ENCODE data around the gene SLC3A2.
"Not testable (repeated sequence)": the region's sequence is repeated elsewhere in the genome, so short reads cannot be mapped to it uniquely, and the experiment has no call there.

SLC3A2 gene

GRCh38 chr11:62930157-62930556 lies 49.5 kb downstream of the SLC3A2 start:
- DNase-seq (ENCODE audit: low read depth in 2 of 2), result no peak
- TF ChIP-seq CTCF (IDR thresholded peaks at IDR 0.05; ENCODE audit: low read depth, low read length), result no peak
- no peak overlapping the region for H3K4me3 ChIP-seq (replicated peaks in 1 of 2; ENCODE audit: low read depth in 2 of 2, low read length in 2 of 2)

- TF ChIP-seq CTCF (IDR thresholded peaks at IDR 0.05; ENCODE audit: low read depth, low read length), result no peak
- no peak for DNase-seq (ENCODE audit: low read depth in 2 of 2)
Measured at GRCh38 chr11:62930666-62931065, 50.0 kb downstream of the SLC3A2 start.

GRCh38 chr11:62931499-62932278 lies 51.0 kb downstream of the SLC3A2 start:
- no peak overlapping the region for H3K4me3 ChIP-seq (replicated peaks in 1 of 2; ENCODE audit: low read depth in 2 of 2, low read length in 2 of 2)
- no peak for TF ChIP-seq CTCF (IDR thresholded peaks at IDR 0.05; ENCODE audit: low read depth, low read length)
- no peak for DNase-seq (ENCODE audit: low read depth in 2 of 2)

More at GRCh38 chr11:62930666-62931065, 50.0 kb downstream of the SLC3A2 start:
- H3K4me3 ChIP-seq (replicated peaks in 1 of 2; ENCODE audit: low read depth in 2 of 2, low read length in 2 of 2), result no peak overlapping the region

DNA sequence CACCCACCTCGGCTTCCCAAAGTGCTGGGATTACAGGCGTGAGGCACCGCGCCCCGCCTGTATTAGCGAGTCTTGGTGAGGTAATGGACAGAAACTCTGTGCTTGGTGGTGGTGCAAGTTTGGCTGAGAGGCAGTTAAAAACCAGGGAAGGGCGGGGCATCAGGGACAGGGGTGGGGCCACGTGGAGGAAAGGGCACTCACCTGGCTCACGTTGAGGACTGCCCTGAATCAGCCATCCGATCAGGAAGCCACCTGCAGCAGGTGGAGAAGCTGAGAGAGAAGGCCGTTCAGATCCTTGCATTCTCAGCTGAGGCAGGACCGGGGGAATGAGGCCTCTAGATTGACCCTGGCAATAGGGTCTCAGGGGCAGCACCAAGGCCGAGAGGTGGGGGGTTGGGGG lies 52.6 kb downstream of the SLC3A2 start:
- no peak overlapping the region for H3K4me3 ChIP-seq (replicated peaks in 1 of 2; ENCODE audit: low read depth in 2 of 2, low read length in 2 of 2)
- TF ChIP-seq CTCF (IDR thresholded peaks at IDR 0.05; ENCODE audit: low read depth, low read length), result no peak
- no peak for DNase-seq (ENCODE audit: low read depth in 2 of 2)

- no peak for TF ChIP-seq CTCF (IDR thresholded peaks at IDR 0.05; ENCODE audit: low read depth, low read length)
Measured at GRCh38 chr11:62933750-62934495, 53.2 kb downstream of the SLC3A2 start.

DNA sequence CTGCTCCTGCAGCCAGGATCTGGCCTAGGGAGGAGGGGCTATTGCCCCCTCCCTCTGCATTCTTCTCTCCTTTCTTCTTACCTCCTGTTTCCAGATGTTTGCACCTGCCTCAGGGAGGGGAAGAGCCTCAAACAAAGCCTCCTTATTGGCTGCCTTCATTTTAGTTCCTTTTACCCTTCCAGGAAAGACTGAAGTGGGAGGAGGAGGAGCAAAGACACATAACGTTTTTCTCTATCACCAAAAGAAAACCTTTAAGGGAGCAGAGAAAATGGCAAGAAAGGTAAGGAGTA lies 53.7 kb downstream of the SLC3A2 start:
- no peak for TF ChIP-seq CTCF (IDR thresholded peaks at IDR 0.05; ENCODE audit: low read depth, low read length)
- H3K4me3 ChIP-seq (replicated peaks in 1 of 2; ENCODE audit: low read depth in 2 of 2, low read length in 2 of 2), result no peak overlapping the region
- no peak for DNase-seq (ENCODE audit: low read depth in 2 of 2)

More at GRCh38 chr11:62933750-62934495, 53.2 kb downstream of the SLC3A2 start:
- DNase-seq (ENCODE audit: low read depth in 2 of 2), result no peak
- H3K4me3 ChIP-seq (replicated peaks in 1 of 2; ENCODE audit: low read depth in 2 of 2, low read length in 2 of 2), result no peak overlapping the region

- H3K4me3 ChIP-seq (replicated peaks in 1 of 2; ENCODE audit: low read depth in 2 of 2, low read length in 2 of 2); DNase-seq (ENCODE audit: low read depth in 2 of 2): not testable (repeated sequence)
Measured at GRCh38 chr11:62937528-62937927, 56.8 kb downstream of the SLC3A2 start.
